Suppressor macrophage (primary cell): ENCODE measurements around the gene PAXX.

Experiments used
- DNase-seq, 4 experiments: peaks; one replicate each; pipeline ENCODE4 v3.0.0-alpha.2; 2020 to 2022

The PAXX gene

DNA sequence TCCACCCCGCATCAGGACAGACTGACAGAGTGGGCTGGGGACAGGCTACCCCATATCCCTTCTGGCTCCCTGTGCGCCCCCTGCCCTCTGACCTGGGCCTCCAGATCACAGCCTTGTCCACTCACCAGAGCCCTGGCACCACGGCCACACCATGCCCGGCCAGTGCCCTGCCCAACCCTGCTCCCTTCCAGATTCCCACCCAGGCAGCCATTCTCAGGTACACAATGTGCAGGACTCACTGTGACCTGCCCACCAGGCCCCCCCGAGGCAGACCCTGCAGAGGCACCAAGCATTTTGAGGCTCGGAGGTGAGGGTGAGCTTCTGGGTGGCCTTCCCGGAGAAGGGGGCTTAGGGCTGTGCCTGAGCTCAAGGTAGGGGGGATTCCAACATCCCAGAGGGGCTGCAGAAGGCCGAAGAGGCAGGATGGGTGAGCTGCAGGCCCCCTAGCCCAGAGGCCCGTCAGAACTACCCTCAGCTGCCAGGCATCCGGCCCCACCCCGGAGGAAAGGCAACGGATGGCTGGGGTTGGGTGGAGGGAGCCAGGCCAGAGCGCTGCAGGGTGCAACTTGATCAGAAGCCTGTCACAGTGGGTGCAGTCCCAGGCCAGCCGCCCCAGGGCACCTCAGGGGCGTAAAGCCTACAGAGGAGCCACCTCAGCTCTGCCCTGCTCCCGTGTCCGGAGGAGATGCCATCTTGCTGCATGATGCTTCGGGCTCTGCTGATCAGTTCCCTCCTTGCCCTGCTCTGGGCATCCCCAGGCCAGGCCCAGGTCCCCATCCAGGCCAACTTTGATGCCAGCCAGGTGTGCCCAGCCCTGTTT is 9.8 kb upstream of the PAXX start, which contains the start of gene LCNL1:
LCNL1 (plus strand) TSS at position 762 of the 820 bp plus-strand sequence. CDS start 594 bp downstream, outside the sequence.
- no peak for DNase-seq

DNA sequence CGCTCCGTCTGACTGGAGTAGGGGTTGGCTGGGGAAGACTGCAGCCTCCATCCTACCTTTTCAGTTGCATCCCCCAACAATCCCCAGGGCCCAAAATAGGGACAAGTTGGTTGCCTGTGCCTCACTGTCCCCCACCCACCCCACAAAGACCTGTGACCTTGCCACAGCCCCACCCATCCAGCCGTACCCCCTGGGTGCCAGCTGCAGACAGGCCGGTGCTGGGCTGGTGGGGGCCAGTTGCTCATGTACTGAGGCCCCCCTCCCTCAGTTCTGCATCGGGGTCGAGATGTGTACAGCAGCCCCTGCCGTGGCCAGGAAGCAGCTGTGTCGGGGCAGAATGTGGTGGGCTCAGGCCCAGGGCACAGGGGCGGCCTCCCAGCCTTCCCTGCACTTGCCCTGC is 9.1 kb upstream of the PAXX start:
- DNase-seq, result no peak

GRCh38 chr9:136983656-136984314 is 8.4 kb upstream of the PAXX start:
- DNase-seq, result no peak

DNA sequence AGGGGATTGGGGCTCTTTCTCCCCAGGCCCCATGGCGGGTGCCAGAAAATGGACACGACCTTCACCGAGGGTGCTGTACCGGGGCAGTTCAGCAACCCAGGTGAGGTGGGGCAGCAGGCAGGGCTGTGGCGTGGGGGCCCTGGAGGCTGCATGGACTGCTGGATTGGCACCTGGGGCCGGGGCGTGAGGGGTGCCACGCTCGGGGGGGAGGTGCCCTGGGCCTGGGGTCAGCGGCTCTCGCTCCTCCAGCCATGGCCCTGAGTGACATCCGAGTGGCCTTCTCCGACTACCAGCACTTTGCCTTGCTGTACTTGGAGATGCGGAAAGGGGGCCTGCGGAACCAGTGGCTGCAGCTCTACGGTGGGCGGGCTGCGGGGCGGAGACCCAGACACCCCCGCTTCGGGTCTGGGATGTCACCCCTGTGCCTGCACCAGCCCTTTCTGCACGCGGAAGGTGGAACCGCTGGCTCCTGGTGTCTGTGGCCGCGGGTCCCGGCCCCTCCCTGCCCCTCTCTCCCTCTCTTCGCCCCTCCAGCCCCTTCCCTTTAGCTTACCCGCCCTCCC is 7.7 kb upstream of the PAXX start:
- no peak for DNase-seq

GRCh38 chr9:136985027-136985602 is 7.1 kb upstream of the PAXX start:
- DNase-seq, result peak in 1 of 4 experiments; percentile 34

- no peak for DNase-seq
These were observed 6.4 kb upstream of the PAXX start for GRCh38 chr9:136985853-136986252.

GRCh38 chr9:136988872-136989271 is 3.4 kb upstream of the PAXX start:
- no peak for DNase-seq

DNA sequence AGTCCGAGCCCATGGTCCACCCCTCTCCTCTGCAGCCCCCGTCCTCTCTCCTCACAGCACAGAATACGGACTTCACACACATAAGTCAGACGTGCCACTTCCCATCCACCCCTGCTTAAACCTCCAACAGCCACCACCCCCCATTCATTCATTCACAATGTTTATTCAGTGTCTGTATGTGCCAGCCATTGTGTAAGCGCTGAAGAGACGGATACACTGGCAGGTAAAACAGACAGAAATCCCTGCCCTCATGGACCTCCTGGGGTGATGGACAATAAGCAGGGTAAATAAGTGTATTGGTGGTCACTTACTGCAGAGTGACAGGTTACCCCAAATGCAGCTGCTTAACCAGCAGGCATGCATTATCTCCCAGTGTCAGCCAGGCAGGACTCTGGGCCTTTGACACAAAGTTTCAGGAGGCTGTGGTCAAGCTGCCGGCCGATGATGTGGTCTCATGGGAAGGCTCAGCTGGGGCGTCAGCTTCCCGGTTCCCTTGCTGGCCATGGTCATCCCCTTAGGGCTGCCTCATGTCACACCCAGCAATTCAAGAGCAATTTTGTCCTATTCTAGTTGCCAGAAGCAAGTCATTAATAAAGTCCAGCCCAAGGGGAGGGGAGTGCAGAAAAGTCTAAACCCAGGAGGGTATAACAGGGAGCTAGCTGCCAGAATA is 1.8 kb upstream of the PAXX start:
- DNase-seq, result no peak

- DNase-seq, result no peak
These were observed 672 bp downstream of the PAXX start for GRCh38 chr9:136992819-136993369.

GRCh38 chr9:136994180-136994887 is 2.1 kb downstream of the PAXX start:
- no peak for DNase-seq

DNA sequence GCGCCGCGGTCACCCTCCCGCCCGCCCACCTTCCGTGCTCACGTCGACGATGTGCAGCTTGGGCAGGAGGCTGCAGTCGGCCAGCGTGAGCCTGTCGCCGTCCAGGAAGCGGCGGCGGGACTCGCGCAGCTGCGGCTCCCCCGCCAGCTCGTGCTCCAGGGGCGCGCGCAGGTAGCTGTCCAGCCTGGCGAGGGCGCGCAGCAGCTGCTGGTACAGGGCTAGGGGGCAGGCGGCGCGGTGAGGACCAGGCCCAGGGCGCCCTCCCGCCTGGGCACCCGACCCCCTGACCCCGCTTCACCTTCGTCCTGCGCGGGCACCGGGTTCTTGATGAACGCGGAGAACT is 2.6 kb downstream of the PAXX start:
- no peak for DNase-seq

DNA sequence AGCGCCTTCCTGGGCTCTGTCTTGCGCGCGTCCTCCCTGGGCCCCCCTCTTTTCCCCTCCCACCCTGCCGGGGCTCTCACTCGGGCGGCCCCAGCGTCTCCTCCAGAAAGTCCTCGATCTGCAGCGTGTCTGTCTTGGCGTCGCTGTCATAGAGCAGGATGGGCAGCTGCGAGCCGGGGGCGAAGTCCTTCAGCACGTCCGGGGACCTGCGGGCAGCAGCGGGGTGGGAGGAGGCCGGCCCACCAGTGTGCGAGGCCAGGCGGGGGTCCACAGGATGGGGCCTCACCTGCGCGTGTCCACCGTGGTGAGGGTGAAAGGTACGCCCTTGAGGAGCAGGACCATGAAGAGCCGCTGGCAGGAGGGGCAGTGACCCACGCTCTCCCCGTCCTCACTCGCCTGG is 3.1 kb downstream of the PAXX start:
- DNase-seq, result no peak

DNA sequence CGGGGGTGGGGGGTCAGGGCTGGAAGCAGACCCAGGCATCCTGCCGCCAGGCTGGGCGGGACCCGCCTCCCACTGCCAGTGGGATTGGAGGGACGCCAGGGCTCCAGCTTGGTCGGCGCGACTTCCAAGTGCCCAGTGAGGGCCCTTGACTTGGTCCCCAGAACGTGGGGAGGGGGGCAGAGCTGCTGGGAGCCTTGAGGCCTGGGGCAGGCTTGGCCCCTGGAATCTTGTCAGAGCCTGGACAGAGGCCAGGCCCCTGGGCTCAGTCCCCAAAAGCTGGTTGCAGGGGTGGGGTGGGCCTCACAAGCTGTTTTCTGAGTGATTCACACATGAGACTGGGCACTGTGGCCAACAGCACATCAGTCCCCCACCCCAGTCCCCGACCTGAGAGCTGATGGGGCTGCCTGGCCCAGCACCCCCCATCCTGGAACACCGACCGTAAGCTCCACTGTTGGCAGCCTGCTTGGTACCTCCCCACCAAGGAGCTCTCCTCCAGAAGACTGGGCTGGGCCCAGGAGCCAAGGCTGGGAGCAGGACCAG is 3.6 kb downstream of the PAXX start:
- DNase-seq, result no peak

DNA sequence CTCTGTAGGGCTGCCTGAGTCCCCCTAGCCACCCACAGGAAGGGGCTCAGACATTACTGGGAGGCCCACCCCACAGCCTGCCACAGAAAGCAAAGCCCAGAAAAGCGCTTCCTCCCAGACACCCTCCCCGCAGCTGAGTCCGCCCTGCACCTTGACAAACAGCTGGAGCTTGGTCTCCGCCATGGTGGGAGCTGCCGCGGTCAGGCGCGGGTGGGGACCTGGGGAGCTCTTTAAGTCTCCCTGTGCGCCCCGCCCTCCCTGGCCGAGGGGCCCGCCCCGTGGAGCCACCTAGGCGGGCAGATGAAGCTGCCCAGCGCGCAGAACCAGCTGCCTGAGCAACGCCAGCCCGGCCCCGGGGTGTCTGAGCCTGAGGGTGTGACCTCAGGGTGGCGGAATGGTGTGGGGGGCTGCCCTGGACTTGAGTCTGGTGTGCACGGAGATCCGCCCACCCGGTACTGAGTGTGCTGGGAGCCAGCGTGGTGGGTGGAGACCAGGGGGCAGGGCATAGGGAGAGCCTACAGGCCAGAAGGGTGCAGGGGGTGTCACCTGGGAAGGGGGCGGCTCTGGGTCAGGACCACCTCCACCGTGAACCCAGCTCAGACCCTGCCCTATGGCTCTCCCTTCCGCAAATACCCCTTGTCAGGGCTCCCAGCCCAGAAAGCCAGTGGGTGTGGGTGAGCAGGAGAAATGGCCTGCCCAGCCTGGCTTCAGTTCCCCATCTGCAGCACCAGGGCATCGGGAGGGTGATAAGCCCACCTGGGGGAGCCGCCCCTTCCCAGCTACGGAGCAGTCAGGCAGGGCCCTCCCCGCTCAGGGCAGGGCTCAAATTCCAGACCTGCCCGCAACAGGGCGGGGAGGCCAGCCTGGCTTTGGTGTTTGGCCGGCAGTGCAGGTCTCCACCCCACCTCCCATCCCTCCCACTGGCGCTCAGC is 4.4 kb downstream of the PAXX start, which contains the start of gene CLIC3:
CLIC3 (minus strand) TSS at position 208 of the 932 bp plus-strand sequence; CDS start at position 183, 25 bp downstream.
- peak; percentile 18 to 62 (median 40) for DNase-seq

DNA sequence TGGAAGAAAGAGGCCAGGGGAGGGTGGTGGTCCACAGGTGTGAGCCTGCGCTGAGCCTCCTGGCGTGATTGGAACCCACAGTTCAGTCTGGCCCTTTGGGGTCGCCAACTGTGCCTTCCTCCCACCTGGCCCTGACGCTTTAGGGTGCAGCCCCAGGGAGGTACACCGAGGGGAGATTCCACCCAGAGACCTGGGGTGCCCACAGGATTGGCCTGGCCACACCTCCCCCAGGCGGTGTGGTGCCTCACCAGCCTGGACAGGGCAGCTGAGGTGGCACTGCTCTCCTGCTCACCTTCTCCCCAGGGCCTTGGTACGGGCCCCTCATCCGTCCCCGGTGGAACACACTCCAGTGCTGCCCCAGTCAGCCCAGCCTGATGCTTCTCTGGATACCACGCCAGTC is 5.1 kb downstream of the PAXX start:
- no peak for DNase-seq

GRCh38 chr9:136997830-136998234 is 5.6 kb downstream of the PAXX start:
- no peak for DNase-seq

DNA sequence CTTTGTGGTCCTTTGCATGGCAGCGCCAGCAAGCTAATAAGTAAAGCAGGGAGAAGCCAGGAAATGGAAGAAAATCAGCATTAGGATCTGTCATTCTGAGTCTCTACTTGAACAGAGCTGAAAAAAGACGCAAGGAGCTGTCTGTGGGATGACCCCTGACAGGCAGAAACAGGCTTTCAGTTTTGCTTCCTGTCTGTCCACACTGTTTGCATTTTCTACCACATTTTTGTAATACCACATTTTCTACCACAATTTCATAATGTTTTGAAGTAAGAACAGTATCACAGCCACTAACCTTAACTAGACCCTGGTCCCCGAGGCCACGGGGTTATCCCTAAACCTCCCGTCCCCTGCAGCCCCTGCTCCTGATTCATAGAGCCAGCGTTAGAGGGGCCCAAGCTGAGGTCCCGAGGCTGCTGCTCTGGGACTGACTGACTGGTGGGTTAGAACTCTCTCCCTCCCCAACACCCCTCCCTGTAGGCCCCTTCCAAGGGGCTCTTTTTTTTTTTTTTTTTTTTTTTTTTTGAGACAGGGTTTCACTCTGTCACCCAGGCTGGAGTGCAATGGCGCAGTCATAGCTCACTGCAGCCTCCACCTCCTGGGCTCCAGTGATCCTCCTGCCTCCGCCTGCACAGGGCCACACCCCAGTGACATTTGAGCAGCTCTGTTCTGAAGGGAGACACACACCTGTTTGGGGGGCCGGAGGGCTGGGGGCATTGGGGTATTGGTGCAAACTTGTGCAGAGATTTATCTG is 8.1 kb downstream of the PAXX start:
- DNase-seq, result peak; percentile 52 to 81 (median 76)

- no peak for DNase-seq
These were observed 9.8 kb downstream of the PAXX start for GRCh38 chr9:137001857-137002645.

GRCh38 chr9:137002646-137003041 is 10.4 kb downstream of the PAXX start:
- no peak for DNase-seq
